HFFc6 (cell line): Measurements from ENCODE around the gene ROMO1. TPM values are rescaled to one million over a fixed set of nuclear protein-coding genes. Genes with fewer than 3 reads are reported as not detected.
"Not testable (repeated sequence)": the region's sequence is repeated elsewhere in the genome, so short reads cannot be mapped to it uniquely, and the experiment has no call there.

ENCODE experiments used
- DNase-seq: peaks from one replicate; pipeline ENCODE4 v3.0.0-alpha.2; 2018
- H3K27ac Mint-ChIP-seq: 2 replicates; pipeline ENCODE4 v1.8.0; 2020; ENCODE audit warnings: mild to moderate bottlenecking, mixed read lengths
- H3K27me3 Mint-ChIP-seq: 2 replicates; pipeline ENCODE4 v1.8.0; 2021; ENCODE audit warnings: mild to moderate bottlenecking, moderate library complexity, mixed read lengths; ENCODE audit not compliant: insufficient read depth
- H3K36me3 Mint-ChIP-seq: 2 replicates; pipeline ENCODE4 v1.8.0; 2021; ENCODE audit warnings: low read depth, mixed read lengths
- H3K4me1 Mint-ChIP-seq: 2 replicates; pipeline ENCODE4 v1.8.0; 2020; ENCODE audit warnings: low read depth, mixed read lengths
- H3K4me3 Mint-ChIP-seq: 2 replicates; pipeline ENCODE4 v1.8.0; 2020; ENCODE audit warnings: mild to moderate bottlenecking, moderate library complexity, mixed read lengths
- H3K9me3 Mint-ChIP-seq: 2 replicates; pipeline ENCODE4 v1.8.0; 2020; ENCODE audit warnings: mild to moderate bottlenecking, mixed read lengths
- CTCF ChIP-seq: fragments of 200-600 bp; sonication (generic); IDR thresholded peaks from 2 replicates; pipeline ENCODE4 v1.5.0; 2021; ENCODE audit warnings: antibody characterized with exemption, mild to moderate bottlenecking
- total RNA-seq, 6 experiments: library from RNA; stranded (reverse); fragmentation: NEBNext Ultra II Directional; extraction: Animal tissue kit (Norgen Biotek cat#: 25700); gene quantifications; 2 replicates in 1 of 6; 3 replicates in 5 of 6; pipeline ENCODE4 v1.2.3, GENCODE V29; 2021

The ROMO1 gene
- total RNA-seq, 6 experiments from 2014 or later = 158 to 236 (median 195) TPM

GRCh38 chr20:35714127-35714526 lies 14.9 kb downstream of the ROMO1 start:
- H3K27me3 Mint-ChIP-seq = peaks cover 7% of the 10 kb centered on the region
- peaks cover 37% of the 10 kb centered on the region for H3K4me1 Mint-ChIP-seq
- H3K4me3 Mint-ChIP-seq = no peak overlapping the region
- peaks cover 57% of the 10 kb centered on the region for H3K36me3 Mint-ChIP-seq
- no peak for TF ChIP-seq CTCF
- H3K9me3 Mint-ChIP-seq = no peaks in the 10 kb centered on the region
- DNase-seq = no peak
- peak overlapping the region; percentile 6; the same call in 1 of the 2 replicates for H3K27ac Mint-ChIP-seq

DNA sequence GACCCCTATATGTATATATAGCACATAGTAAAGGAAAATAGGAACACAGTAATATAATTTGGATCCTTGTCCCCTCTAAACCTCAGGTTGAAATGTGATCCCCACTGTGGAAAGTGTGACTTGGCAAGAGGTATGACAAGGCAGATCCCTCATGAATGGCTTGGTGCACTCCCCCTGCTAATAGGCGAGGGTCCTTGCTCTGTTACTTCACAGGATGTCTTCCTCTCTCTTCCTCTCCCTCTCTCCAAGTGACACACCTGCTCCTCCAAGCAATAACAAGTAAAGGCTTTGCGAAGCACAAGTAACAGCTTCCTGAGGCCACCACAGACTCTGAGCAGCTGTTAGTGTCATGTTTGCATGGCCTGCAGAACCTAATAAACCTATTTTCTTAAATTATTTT lies 16.4 kb downstream of the ROMO1 start:
- no peaks in the 10 kb centered on the region for H3K9me3 Mint-ChIP-seq
- peaks cover 40% of the 10 kb centered on the region for H3K4me1 Mint-ChIP-seq
- TF ChIP-seq CTCF = no peak
- peaks cover 10% of the 10 kb centered on the region for H3K27me3 Mint-ChIP-seq
- peaks cover 61% of the 10 kb centered on the region for H3K36me3 Mint-ChIP-seq
- DNase-seq = no peak
- H3K4me3 Mint-ChIP-seq = peak overlapping the region; percentile 39; the same call in 1 of the 2 replicates
- peak overlapping the region; percentile 62; the same call in 1 of the 2 replicates for H3K27ac Mint-ChIP-seq

GRCh38 chr20:35716330-35716729 lies 17.1 kb downstream of the ROMO1 start:
- DNase-seq = no peak
- H3K27me3 Mint-ChIP-seq = peaks cover 13% of the 10 kb centered on the region
- peaks cover 58% of the 10 kb centered on the region for H3K36me3 Mint-ChIP-seq
- peaks cover 37% of the 10 kb centered on the region for H3K4me1 Mint-ChIP-seq
- TF ChIP-seq CTCF = no peak
- H3K9me3 Mint-ChIP-seq = no peaks in the 10 kb centered on the region
- no peak overlapping the region; the same call in 1 of the 2 replicates for H3K27ac Mint-ChIP-seq
- H3K4me3 Mint-ChIP-seq = no peak overlapping the region

DNA sequence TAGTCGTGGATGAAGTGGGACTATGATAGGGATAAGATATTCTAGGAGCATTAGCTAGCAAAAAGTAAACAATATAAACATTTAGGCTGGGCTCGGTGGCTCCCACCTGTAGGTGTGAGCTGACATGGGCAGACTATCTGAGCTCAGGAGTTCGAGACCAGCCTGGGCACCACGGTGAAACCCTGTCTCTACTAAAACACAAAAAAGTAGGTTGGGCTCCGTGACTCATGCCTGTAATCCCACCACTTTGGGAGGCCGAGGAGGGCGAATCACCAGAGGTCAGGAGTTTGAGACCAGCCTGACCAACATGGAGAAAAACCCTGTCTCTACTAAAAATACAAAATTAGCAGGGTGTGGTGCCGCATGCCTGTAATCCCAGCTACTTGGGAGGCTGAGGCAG lies 19.1 kb downstream of the ROMO1 start:
- Mint-ChIP-seq H3K36me3 (peaks cover 52% of the 10 kb centered on the region), H3K27ac (peak overlapping the region; percentile 79), H3K4me1 (peaks cover 32% of the 10 kb centered on the region), H3K4me3 (peak overlapping the region; percentile 30; the same call in 1 of the 2 replicates)
- H3K9me3 Mint-ChIP-seq, H3K27me3 Mint-ChIP-seq: not testable (repeated sequence)
- DNase-seq = peak; percentile 51

DNA sequence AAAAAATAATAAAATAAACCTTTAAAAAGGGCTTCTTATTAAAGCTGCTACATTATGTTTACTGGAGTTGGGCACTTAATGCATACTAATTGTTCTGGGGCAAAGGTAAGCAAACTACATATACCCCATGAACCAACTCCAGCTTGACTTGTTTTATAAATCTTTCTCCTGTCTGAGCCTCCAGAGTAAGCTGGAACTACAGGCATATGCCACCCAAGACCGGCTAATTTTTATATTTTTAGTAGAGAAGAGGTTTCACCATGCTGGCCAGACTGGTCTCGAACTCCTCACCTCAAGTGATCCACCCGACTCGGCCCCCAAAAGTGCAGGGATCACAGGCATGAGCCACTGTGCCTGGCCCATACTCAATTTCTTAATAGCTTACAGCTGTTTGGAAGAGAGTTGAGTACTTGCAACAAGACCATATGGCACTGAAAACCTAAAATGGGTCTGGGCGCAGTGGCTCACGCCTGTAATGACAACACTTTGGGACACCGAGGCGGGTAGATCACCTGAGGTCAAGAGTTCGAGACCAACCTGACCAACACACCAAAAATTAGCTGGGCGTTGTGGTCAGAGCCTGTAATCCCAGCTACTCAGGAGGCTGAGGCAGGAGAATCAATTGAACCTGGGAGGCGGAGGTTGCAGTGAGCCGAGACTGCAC lies 19.9 kb downstream of the ROMO1 start:
- TF ChIP-seq CTCF = no peak
- peak overlapping the region; percentile 15; the same call in 1 of the 2 replicates for H3K4me3 Mint-ChIP-seq
- peaks cover 32% of the 10 kb centered on the region for H3K4me1 Mint-ChIP-seq
- peaks cover 49% of the 10 kb centered on the region for H3K36me3 Mint-ChIP-seq
- H3K9me3 Mint-ChIP-seq = no peaks in the 10 kb centered on the region
- H3K27me3 Mint-ChIP-seq = peaks cover 10% of the 10 kb centered on the region
- H3K27ac Mint-ChIP-seq = peak overlapping the region; percentile 69
- no peak for DNase-seq

DNA sequence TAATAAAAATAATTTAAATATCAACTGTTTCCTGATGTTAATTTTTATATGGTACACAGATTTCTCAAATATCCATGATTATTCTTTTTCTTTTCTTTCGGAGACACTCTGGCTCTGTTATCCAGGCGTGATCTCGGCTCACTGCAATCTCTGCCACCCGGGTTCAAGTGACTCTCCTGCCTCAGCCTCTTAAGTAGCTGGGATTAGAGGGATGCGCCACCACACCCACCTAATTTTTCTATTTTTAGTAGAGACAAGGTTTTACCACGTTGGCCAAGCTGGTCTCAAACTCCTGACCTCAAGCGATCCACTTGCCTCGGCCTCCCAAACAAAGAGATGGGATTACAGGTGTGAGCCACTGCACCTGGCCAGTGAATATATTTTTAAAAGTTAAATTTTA lies 20.5 kb downstream of the ROMO1 start:
- no peak for TF ChIP-seq CTCF
- Mint-ChIP-seq H3K36me3 (peaks cover 49% of the 10 kb centered on the region), H3K9me3 (no peaks in the 10 kb centered on the region), H3K4me3 (no peak overlapping the region), H3K4me1 (peaks cover 32% of the 10 kb centered on the region), H3K27me3 (peaks cover 13% of the 10 kb centered on the region), H3K27ac (peak overlapping the region; percentile 69; the same call in 1 of the 2 replicates)
- no peak for DNase-seq
